ELF-1 (cell line): ENCODE measurements around the gene CCDC85C.

Experiments
- DNase-seq: peaks from one replicate; pipeline ENCODE4 v3.0.0-alpha.2; 2016; ENCODE audit warnings: low read depth, low spot score

Gene CCDC85C

GRCh38 chr14:99512110-99512449, 91.9 kb downstream of the CCDC85C start:
- DNase-seq, result no peak

- DNase-seq, result peak; percentile 15
These were observed 92.4 kb downstream of the CCDC85C start for GRCh38 chr14:99511421-99512109.

GRCh38 chr14:99510556-99511139, 93.4 kb downstream of the CCDC85C start:
- no peak for DNase-seq

GRCh38 chr14:99509871-99510555, 94.0 kb downstream of the CCDC85C start:
- no peak for DNase-seq

GRCh38 chr14:99508896-99509629, 94.9 kb downstream of the CCDC85C start:
- peak; percentile 56 for DNase-seq

GRCh38 chr14:99507860-99508640, 96.0 kb downstream of the CCDC85C start:
- DNase-seq, result no peak

- DNase-seq, result no peak
These were observed 97.7 kb downstream of the CCDC85C start for GRCh38 chr14:99506276-99506675.

GRCh38 chr14:99505089-99505488, 98.9 kb downstream of the CCDC85C start:
- no peak for DNase-seq

- no peak for DNase-seq
These were observed 100.1 kb downstream of the CCDC85C start for GRCh38 chr14:99503848-99504453.

- peak; percentile 53 for DNase-seq
These were observed 101.0 kb downstream of the CCDC85C start for GRCh38 chr14:99502989-99503421.

GRCh38 chr14:99497894-99498293, 106.1 kb downstream of the CCDC85C start:
- no peak for DNase-seq

GRCh38 chr14:99497341-99497740, 106.7 kb downstream of the CCDC85C start:
- no peak for DNase-seq

- DNase-seq, result no peak
These were observed 119.9 kb downstream of the CCDC85C start for GRCh38 chr14:99484106-99484505.

GRCh38 chr14:99481745-99482099, 122.3 kb downstream of the CCDC85C start:
- peak; percentile 30 for DNase-seq

- peak; percentile 100 for DNase-seq
These were observed 122.9 kb downstream of the CCDC85C start, which contains the start of gene CCNK for GRCh38 chr14:99480917-99481744. Gene CCNK (plus strand): TSS chr14:99481409. CDS start chr14:99492678, 11,269 bp downstream.

GRCh38 chr14:99479906-99480869, 123.8 kb downstream of the CCDC85C start, which contains the start of gene SETD3:
Gene SETD3 (minus strand): TSS chr14:99480859. CDS start chr14:99465805, 15,054 bp downstream.
- DNase-seq, result peak; percentile 47

- no peak for DNase-seq
These were observed 124.7 kb downstream of the CCDC85C start for GRCh38 chr14:99479160-99479905.

GRCh38 chr14:99478128-99478527, 125.9 kb downstream of the CCDC85C start:
- no peak for DNase-seq
